ENCODE results near the gene TRIM2. TPM values are rescaled to one million over a fixed set of nuclear protein-coding genes. Genes with fewer than 3 reads are reported as not detected.
"Not testable (repeated sequence)": the region's sequence is repeated elsewhere in the genome, so short reads cannot be mapped to it uniquely, and the experiment has no call there.

The TRIM2 gene
- total RNA-seq, 2 experiments from 2014 or later = 1.7 to 2.9 TPM

DNA sequence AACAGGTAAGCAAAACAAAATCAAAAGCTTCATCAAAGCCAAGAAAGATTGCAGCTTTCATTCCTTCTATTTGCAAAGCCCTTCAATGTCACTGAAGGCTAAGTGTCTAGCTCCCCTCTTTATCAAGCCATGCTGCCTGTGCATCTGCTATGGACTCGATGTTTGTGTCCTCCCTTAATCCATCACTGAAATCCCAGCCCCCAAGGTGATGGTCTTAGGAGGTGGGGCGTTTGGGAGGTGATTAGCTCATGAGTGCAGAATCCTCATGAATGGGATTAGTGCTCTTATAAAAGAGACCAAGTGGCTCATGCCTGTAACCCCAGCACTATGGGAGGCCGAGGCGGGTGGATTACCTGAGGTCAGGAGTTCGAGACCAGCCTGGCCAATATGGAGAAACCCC, 6.9 kb upstream of the TRIM2 start:
- ChIA-PET CTCF (no interaction called here), POLR2A (no interaction called here)
- no peak overlapping the region for H3K27ac Mint-ChIP-seq
- no peaks in the 10 kb centered on the region for H3K36me3 Mint-ChIP-seq
- no peak overlapping the region for H3K4me3 Mint-ChIP-seq
- H3K27me3 Mint-ChIP-seq = no peaks in the 10 kb centered on the region
- H3K4me1 Mint-ChIP-seq (ENCODE audit: low read depth) = no peaks in the 10 kb centered on the region
- intact Hi-C loops (cut with micrococcal nuclease) = no loop called here
- DNase-seq = no peak
- H3K9me3 Mint-ChIP-seq = no peaks in the 10 kb centered on the region

DNA sequence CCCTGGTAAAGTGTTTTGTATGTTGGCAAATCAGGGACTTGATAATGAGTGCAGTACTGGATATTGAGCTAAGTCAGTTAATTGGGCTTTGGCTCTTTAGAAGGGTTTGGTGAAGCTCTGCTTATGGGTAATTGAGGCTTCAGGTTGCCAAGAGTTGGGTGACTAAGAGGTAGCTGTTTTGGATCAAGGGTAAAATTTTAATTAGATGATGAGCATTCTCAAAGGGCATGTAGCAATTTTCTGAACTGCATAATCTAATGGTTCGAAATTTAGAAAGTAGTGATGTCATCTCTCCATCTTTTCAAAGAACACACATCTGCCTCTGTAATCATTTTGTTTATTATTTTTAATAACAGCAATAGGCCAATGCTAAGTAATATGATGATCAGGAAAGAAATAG, 5.5 kb upstream of the TRIM2 start:
- no peaks in the 10 kb centered on the region for H3K9me3 Mint-ChIP-seq
- intact Hi-C loops (cut with micrococcal nuclease) = no loop called here
- no peaks in the 10 kb centered on the region for H3K4me1 Mint-ChIP-seq (ENCODE audit: low read depth)
- ChIA-PET POLR2A (no interaction called here), CTCF (interaction anchor here (0.8 kb wide), 1 partner anchor 15 kb away, joined by 3 read pairs; no protein-coding TSS in a partner anchor)
- no peak overlapping the region for H3K27ac Mint-ChIP-seq
- no peak overlapping the region for H3K4me3 Mint-ChIP-seq
- no peaks in the 10 kb centered on the region for H3K27me3 Mint-ChIP-seq
- no peaks in the 10 kb centered on the region for H3K36me3 Mint-ChIP-seq
- no peak for DNase-seq

DNA sequence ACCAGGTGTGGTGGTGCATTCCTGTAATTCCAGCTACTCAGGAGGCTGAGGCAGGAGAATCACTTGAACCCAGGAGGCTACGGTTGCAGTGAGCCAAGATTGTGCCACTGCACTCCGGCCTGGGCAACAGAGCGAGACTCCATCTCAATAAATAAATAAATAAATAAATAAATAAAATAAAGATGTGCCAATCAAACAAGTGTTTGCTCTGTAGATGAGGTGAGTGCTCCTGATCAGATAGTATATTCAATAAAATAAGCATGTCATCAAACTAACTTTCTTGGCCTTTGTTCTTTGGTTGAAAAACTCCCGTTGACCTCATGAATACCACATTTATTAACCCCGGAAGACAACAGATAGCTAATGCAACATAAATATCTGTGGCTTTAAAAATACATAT, 497 bp upstream of the TRIM2 start:
- H3K36me3 Mint-ChIP-seq; H3K27me3 Mint-ChIP-seq; H3K27ac Mint-ChIP-seq; H3K9me3 Mint-ChIP-seq; POLR2A ChIA-PET; H3K4me3 Mint-ChIP-seq; DNase-seq; intact Hi-C loops (cut with micrococcal nuclease): not testable (repeated sequence)
- H3K4me1 Mint-ChIP-seq (ENCODE audit: low read depth) = peaks cover 35% of the 10 kb centered on the region
- CTCF ChIA-PET = interaction anchor here (1.1 kb wide), 1 partner anchor 61 kb away, joined by 7 read pairs; no protein-coding TSS in a partner anchor

DNA sequence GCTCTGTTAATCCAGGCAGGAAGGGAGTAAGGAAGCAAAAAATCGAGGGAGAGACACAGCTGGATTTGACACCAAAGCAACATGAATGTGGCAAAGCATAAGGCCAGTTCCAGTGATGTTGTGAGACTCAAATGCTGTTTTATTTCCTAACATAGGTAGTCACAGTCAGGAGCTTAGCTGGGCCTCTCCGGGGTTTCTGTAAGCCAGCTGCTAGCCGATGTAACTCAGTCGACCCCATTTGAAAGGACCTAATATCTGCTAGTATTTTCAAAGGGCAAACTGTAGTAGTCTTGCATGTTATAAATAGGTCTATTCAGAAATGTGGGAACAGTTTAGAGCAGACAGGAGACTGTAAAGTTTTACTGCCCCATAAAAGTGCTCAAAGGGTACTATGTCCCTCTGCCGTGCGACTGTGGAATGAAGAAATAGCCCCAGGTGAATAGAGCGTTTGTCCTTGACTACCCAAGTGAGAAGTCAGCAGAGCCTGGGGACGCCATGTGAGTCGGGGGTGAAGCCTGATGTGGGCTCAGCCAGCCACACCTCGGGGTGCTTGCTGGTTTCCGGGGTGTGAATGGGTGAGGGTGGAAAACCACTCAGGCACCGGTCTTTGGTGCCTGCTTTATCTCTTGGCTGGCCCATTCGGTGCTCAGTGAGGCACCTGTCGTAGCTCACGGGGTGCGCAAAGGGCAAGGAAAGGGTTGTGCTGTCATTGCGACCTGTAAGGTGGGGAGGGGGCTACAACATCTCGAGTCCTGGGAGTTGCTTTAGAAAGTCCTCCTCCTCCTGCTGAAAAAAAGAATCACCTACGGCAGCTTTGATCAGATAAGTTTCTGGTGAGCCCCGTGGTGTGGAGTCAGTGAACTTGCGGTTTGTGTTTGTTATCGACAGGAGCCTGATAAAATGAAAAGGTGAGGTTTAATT, 745 bp downstream of the TRIM2 start:
- H3K27ac Mint-ChIP-seq = peak overlapping the region; percentile 66
- CTCF ChIA-PET = interaction anchor here (1.0 to 1.4 kb wide), 4 partner anchors 47 to 137 kb away, joined by 3 to 7 read pairs (median 4); no protein-coding TSS in a partner anchor

DNA sequence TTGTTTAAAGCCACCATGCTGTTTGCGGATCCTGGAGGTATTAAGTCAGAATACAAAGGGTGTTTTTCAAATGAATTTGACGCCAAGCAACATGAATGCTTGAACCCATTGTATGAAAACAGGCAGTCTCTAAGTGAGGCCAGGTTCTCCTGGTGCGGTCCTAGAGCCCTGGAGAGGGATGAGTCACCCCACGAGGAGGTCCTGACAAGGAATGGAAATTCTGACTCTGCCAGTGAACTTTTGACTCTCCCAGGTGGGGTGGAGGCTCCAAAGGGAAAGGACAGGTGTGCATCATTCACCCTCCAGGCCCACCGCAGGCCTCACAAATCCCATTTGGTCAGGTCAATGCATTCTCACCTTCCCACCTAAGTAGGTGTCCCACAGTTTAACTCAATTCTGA, 1.5 kb downstream of the TRIM2 start:
- peak; percentile 75 for DNase-seq
- peak overlapping the region; percentile 66 for H3K27ac Mint-ChIP-seq
- ChIA-PET POLR2A (interaction anchor here (0.9 kb wide), 1 partner anchor 46 kb away, joined by 4 read pairs; no protein-coding TSS in a partner anchor), CTCF (interaction anchor here (1.0 kb wide), 1 partner anchor 48 kb away, joined by 3 read pairs; no protein-coding TSS in a partner anchor)
- H3K4me3 Mint-ChIP-seq = peak overlapping the region; percentile 64
- H3K27me3 Mint-ChIP-seq = no peaks in the 10 kb centered on the region
- intact Hi-C loops (cut with micrococcal nuclease) = loop anchor here (1.0 to 2.0 kb wide), 2 partner anchors 17 to 46 kb away; no protein-coding TSS in a partner anchor
- H3K36me3 Mint-ChIP-seq = no peaks in the 10 kb centered on the region
- H3K9me3 Mint-ChIP-seq = no peaks in the 10 kb centered on the region
- H3K4me1 Mint-ChIP-seq (ENCODE audit: low read depth) = peaks cover 35% of the 10 kb centered on the region

More for the DNA sequence above, 745 bp downstream of the TRIM2 start:
- POLR2A ChIA-PET = interaction anchor here (0.9 kb wide), 1 partner anchor 45 kb away, joined by 4 read pairs; no protein-coding TSS in a partner anchor
- Mint-ChIP-seq H3K9me3 (no peaks in the 10 kb centered on the region), H3K4me3 (peak overlapping the region; percentile 64), H3K4me1 (ENCODE audit: low read depth) (peaks cover 35% of the 10 kb centered on the region), H3K27me3 (no peaks in the 10 kb centered on the region), H3K36me3 (no peaks in the 10 kb centered on the region)
- peak; percentile 53 for DNase-seq
- intact Hi-C loops (cut with micrococcal nuclease) = loop anchor here (1.0 kb wide), 1 partner anchor 46 kb away; no protein-coding TSS in a partner anchor

DNA sequence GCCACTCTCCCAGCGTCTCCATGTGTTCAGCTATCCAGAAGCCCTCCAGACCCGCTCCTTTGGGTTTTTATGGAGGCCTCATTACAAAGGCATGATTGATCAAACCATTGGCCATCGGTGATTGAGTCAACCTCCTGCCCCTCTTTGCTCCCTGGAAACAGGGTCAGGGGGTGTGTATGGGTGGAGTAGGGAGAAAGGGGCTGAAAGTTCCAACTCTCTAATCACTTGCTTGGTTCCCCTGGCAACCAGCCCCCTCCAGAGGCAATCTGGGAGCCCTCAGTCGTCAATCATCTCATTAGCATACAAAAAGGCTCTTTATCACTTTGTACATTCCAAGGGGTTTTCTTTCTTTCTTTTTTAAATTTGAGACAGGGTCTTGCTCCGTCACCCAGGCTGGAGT, 2.3 kb downstream of the TRIM2 start:
- no peak overlapping the region for H3K27ac Mint-ChIP-seq
- no peak overlapping the region for H3K4me3 Mint-ChIP-seq
- no peaks in the 10 kb centered on the region for H3K36me3 Mint-ChIP-seq
- no peaks in the 10 kb centered on the region for H3K27me3 Mint-ChIP-seq
- H3K4me1 Mint-ChIP-seq (ENCODE audit: low read depth) = peaks cover 35% of the 10 kb centered on the region
- ChIA-PET CTCF (interaction anchor here (1.0 to 1.7 kb wide), 2 partner anchors 49 to 79 kb away, joined by 3 to 4 read pairs; no protein-coding TSS in a partner anchor), POLR2A (no interaction called here)
- H3K9me3 Mint-ChIP-seq = no peaks in the 10 kb centered on the region
- intact Hi-C loops (cut with micrococcal nuclease) = loop anchor here (2.0 kb wide), 1 partner anchor 16 kb away; no protein-coding TSS in a partner anchor
- DNase-seq = no peak

DNA sequence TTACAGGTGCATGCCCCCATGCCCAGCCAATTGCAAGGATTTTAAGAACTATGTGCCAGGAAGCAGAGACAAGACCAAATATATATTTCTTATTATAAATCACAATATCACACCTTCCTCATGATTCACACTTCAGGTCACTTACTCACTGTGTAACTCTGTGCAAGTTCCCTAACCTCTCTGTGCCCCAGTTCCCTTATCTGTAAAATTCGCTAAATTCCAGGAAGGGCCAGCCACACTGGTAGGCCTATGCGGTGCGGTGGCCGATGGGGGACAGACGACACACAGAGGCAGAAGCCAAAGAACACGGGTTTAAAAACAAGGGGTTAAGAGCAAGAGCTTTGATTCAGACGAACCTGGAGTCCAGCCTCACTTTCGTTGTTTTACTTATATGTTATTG, 2.8 kb downstream of the TRIM2 start:
- intact Hi-C loops (cut with micrococcal nuclease) = loop anchor here (2.0 kb wide), 1 partner anchor 16 kb away; no protein-coding TSS in a partner anchor
- Mint-ChIP-seq H3K36me3 (no peaks in the 10 kb centered on the region), H3K4me3 (no peak overlapping the region), H3K27ac (no peak overlapping the region), H3K4me1 (ENCODE audit: low read depth) (peaks cover 38% of the 10 kb centered on the region), H3K27me3 (no peaks in the 10 kb centered on the region), H3K9me3 (peaks cover 2% of the 10 kb centered on the region)
- POLR2A ChIA-PET = interaction anchor here (0.7 kb wide), 1 partner anchor 137 kb away, joined by 3 read pairs; the partner anchor contains the start of gene MND1
- DNase-seq = peak; percentile 45
- CTCF ChIA-PET = interaction anchor here (1.7 kb wide), 1 partner anchor 80 kb away, joined by 4 read pairs; no protein-coding TSS in a partner anchor

DNA sequence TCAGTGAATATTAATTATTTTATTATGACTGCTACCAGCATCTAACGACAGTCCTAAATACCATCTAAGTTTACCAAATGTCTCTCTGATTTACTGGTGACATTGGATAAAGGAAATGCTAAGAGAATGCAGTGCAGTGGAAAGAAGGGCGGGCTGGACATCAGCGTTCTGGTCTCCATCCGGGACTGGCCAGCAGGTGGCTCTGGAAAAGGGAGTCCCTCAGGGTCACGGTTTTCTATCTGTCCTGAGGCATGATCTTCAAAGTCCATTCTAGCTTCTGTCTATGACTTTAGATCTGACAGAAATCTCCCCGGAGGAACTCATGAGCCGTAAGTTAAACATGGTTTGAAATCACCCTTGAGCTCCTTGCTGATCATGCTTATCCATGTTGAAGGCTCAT, 3.3 kb downstream of the TRIM2 start:
- intact Hi-C loops (cut with micrococcal nuclease) = loop anchor here (2.0 kb wide), 1 partner anchor 15 kb away; no protein-coding TSS in a partner anchor
- no peaks in the 10 kb centered on the region for H3K27me3 Mint-ChIP-seq
- ChIA-PET CTCF (interaction anchor here (1.3 to 1.7 kb wide), 2 partner anchors 63 to 80 kb away, joined by 3 to 4 read pairs; no protein-coding TSS in a partner anchor), POLR2A (interaction anchor here (0.7 kb wide), 1 partner anchor 137 kb away, joined by 3 read pairs; the partner anchor contains the start of gene MND1)
- DNase-seq = no peak
- no peak overlapping the region for H3K27ac Mint-ChIP-seq
- peaks cover 2% of the 10 kb centered on the region for H3K9me3 Mint-ChIP-seq
- peaks cover 43% of the 10 kb centered on the region for H3K4me1 Mint-ChIP-seq (ENCODE audit: low read depth)
- H3K36me3 Mint-ChIP-seq = no peaks in the 10 kb centered on the region
- H3K4me3 Mint-ChIP-seq = no peak overlapping the region

DNA sequence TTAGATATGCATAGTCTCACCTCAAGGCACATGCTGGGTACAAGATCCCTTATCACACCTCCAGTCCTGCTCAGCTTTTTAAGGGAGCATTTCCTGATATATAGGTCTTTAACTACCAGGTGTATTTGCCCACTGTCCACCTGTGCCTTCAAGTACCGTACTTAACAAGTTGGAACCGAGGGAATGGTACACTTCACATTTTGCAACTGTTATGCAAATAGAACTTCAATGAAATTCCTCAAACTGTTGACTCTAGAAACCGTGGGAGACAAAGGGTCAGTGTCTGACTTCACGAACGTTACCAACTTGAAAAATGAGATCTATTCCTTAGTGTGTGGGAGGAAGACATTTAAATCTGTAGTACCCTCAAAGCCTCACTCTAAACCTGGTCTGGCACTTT, 5.2 kb downstream of the TRIM2 start:
- CTCF ChIA-PET = no interaction called here
- intact Hi-C loops (cut with micrococcal nuclease) = no loop called here
- peaks cover 40% of the 10 kb centered on the region for H3K4me1 Mint-ChIP-seq (ENCODE audit: low read depth)

DNA sequence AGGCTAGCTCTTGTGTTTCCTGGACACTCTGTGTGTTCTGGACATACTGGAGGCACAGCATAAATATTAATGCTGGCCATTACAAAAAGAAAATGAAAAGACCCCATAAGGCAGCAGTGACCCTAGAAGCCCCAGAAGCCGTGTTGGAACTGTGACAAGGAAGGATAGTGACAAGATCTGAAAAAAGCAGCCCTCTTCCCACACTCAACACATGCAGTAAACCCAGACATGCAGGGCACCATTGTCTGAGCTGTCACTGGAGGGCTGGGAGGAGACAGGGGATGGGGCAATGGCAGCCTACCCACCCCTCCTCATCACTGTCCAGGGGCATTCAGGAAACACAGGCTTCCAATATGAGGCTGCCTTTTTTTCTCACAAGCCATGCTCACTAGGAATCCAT, 6.5 kb downstream of the TRIM2 start:
- H3K36me3 Mint-ChIP-seq = no peaks in the 10 kb centered on the region
- CTCF ChIA-PET = no interaction called here
- H3K27ac Mint-ChIP-seq = no peak overlapping the region
- intact Hi-C loops (cut with micrococcal nuclease) = no loop called here
- peaks cover 2% of the 10 kb centered on the region for H3K9me3 Mint-ChIP-seq
- no peak for DNase-seq
- H3K27me3 Mint-ChIP-seq = no peaks in the 10 kb centered on the region
- POLR2A ChIA-PET = no interaction called here
- H3K4me3 Mint-ChIP-seq = no peak overlapping the region
- H3K4me1 Mint-ChIP-seq (ENCODE audit: low read depth) = peaks cover 27% of the 10 kb centered on the region

More for the DNA sequence above, 5.2 kb downstream of the TRIM2 start:
- H3K27ac Mint-ChIP-seq = no peak overlapping the region
- POLR2A ChIA-PET = no interaction called here
- H3K27me3 Mint-ChIP-seq = no peaks in the 10 kb centered on the region
- no peak overlapping the region for H3K4me3 Mint-ChIP-seq
- no peaks in the 10 kb centered on the region for H3K36me3 Mint-ChIP-seq
- DNase-seq = no peak
- H3K9me3 Mint-ChIP-seq = peaks cover 2% of the 10 kb centered on the region

DNA sequence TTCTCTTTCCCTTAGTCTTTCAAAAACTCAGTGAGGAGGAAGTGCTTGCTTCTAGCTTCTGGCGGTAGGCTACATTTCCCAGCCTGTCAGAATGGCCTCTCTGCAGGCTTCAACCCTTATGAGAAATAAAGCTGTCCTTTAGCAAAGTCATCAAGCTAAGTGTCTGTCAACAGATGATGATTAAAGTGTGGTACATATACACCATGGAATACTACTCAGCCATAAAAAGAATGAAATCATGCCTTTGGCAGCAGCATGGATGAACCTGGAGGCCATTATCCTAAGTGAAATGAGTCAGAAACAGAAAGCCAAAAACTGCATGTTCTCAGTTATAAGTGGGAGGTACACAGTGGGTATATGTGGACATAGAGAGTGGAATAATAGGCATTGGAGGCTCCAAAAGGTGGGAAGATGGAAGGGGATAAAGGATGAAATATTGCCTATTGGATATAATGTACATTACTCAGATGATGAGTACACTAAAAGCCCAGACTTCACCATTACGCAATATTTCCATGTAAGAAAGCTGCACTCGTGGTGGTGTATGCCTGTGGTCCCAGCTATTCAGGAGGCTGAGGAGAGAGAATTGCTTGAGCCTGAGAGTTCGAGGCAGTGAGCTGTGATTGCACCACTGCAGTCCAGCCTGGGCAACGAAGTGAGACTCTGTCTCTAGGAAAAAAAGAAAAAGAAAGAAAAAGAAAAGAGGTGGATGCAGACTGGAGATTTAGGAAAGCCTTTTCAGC, 7.9 kb downstream of the TRIM2 start:
- peaks cover 13% of the 10 kb centered on the region for H3K4me1 Mint-ChIP-seq (ENCODE audit: low read depth)
- ChIA-PET POLR2A (no interaction called here), CTCF (interaction anchor here (1.1 kb wide), 1 partner anchor 276 kb away, joined by 3 read pairs; the partner anchor contains the start of gene FHDC1)
- no peak overlapping the region for H3K4me3 Mint-ChIP-seq
- H3K36me3 Mint-ChIP-seq = no peaks in the 10 kb centered on the region
- peaks cover 2% of the 10 kb centered on the region for H3K9me3 Mint-ChIP-seq
- DNase-seq = no peak
- H3K27me3 Mint-ChIP-seq = peaks cover 2% of the 10 kb centered on the region
- intact Hi-C loops (cut with micrococcal nuclease) = no loop called here
- H3K27ac Mint-ChIP-seq = no peak overlapping the region

Measured in activated CD4-positive, alpha-beta memory T cell treated with anti-CD3 and anti-CD28 coated beads for 36 hours (primary cell).